HEK293T (cell line): ENCODE results near the gene SH3D19.

Experiments used
- CTCF ChIA-PET: fragments of 350-600 bp; formaldehyde crosslinking; extraction: SDS; loops from one replicate; lab custom pipeline; 2021; ENCODE audit warnings: antibody characterized with exemption, inconsistent platforms; lab: Yijun Ruan, JAX
- POLR2A ChIA-PET: fragments of 350-600 bp; formaldehyde crosslinking; extraction: SDS; loops from one replicate; lab custom pipeline; 2020; ENCODE audit warnings: antibody characterized with exemption, inconsistent platforms; lab: Yijun Ruan, JAX
- DNase-seq: peaks from one replicate; pipeline ENCODE4 v3.0.0; 2012; ENCODE audit warnings: mixed read lengths; ENCODE audit errors: extremely low spot score
- ARNT ChIP-seq: fragments of 450-650 bp; IDR thresholded peaks from 2 replicates; pipeline ENCODE4 v1.6.1; 2017; ENCODE audit warnings: mild to moderate bottlenecking
- BHLHE40 ChIP-seq: fragments of 450-650 bp; IDR thresholded peaks from 2 replicates; pipeline ENCODE4 v1.6.1; 2016; ENCODE audit warnings: mild to moderate bottlenecking, moderate library complexity, borderline replicate concordance
- CTBP1 ChIP-seq: fragments of 450-650 bp; IDR thresholded peaks from 2 replicates; pipeline ENCODE4 v1.6.1; 2016; ENCODE audit warnings: borderline replicate concordance
- ELF4 ChIP-seq: fragments of 450-650 bp; IDR thresholded peaks from 2 replicates; pipeline ENCODE4 v1.6.1; 2017; ENCODE audit warnings: antibody characterized with exemption
- FOXA1 ChIP-seq: fragments of 450-650 bp; IDR thresholded peaks from 2 replicates; pipeline ENCODE4 v1.6.1; 2016; ENCODE audit warnings: mild to moderate bottlenecking
- FOXK2 ChIP-seq: fragments of 450-650 bp; IDR thresholded peaks from 2 replicates; pipeline ENCODE4 v1.6.1; 2016; ENCODE audit warnings: mild to moderate bottlenecking
- FOXM1 ChIP-seq: fragments of 450-650 bp; IDR thresholded peaks from 2 replicates; pipeline ENCODE4 v1.6.1; 2017; ENCODE audit warnings: mild to moderate bottlenecking, borderline replicate concordance
- HDGF ChIP-seq: fragments of 450-650 bp; IDR thresholded peaks from 2 replicates; pipeline ENCODE4 v1.6.1; 2017; ENCODE audit warnings: antibody characterized with exemption, borderline replicate concordance
- L3MBTL2 ChIP-seq: fragments of 450-650 bp; conservative IDR thresholded peaks from 2 replicates; pipeline ENCODE4 v1.6.1; 2016; ENCODE audit warnings: mild to moderate bottlenecking
- LEF1 ChIP-seq: fragments of 450-650 bp; IDR thresholded peaks from 2 replicates; pipeline ENCODE4 v1.6.1; 2017; ENCODE audit warnings: mild to moderate bottlenecking, borderline replicate concordance
- NFRKB ChIP-seq: fragments of 450-650 bp; IDR thresholded peaks from 2 replicates; pipeline ENCODE4 v1.6.1; 2016; ENCODE audit warnings: mild to moderate bottlenecking, moderate library complexity
- PKNOX1 ChIP-seq: fragments of 450-650 bp; IDR thresholded peaks from 2 replicates; pipeline ENCODE4 v1.6.1; 2016
- SP1 ChIP-seq: fragments of 450-650 bp; IDR thresholded peaks from 2 replicates; pipeline ENCODE4 v1.6.1; 2017
- SUZ12 ChIP-seq: fragments of 450-650 bp; IDR thresholded peaks from 2 replicates; pipeline ENCODE4 v1.6.1; 2016; ENCODE audit warnings: mild to moderate bottlenecking
- TARDBP ChIP-seq: fragments of 450-650 bp; IDR thresholded peaks from 2 replicates; pipeline ENCODE4 v1.6.1; 2016
- ZNF384 ChIP-seq: fragments of 450-650 bp; IDR thresholded peaks from 2 replicates; pipeline ENCODE4 v1.6.1; 2016

SH3D19 gene

GRCh38 chr4:151202381-151202780 lies 123.0 kb downstream of the SH3D19 start:
- ChIA-PET POLR2A (no interaction called here), CTCF (no interaction called here)
- no peak for TF ChIP-seq ELF4
- no peak for TF ChIP-seq CTBP1
- no peak for TF ChIP-seq HDGF
- TF ChIP-seq ARNT: no peak
- no peak for TF ChIP-seq PKNOX1
- no peak for TF ChIP-seq FOXM1
- no peak for TF ChIP-seq BHLHE40
- TF ChIP-seq LEF1: no peak
- no peak for TF ChIP-seq SP1
- no peak for TF ChIP-seq FOXK2
- no peak for DNase-seq

- ChIA-PET CTCF (no interaction called here), POLR2A (no interaction called here)
- no peak for TF ChIP-seq SUZ12
- TF ChIP-seq HDGF: no peak
- no peak for TF ChIP-seq ARNT
- no peak for TF ChIP-seq FOXM1
- TF ChIP-seq ELF4: no peak
- no peak for TF ChIP-seq SP1
- TF ChIP-seq CTBP1: no peak
- TF ChIP-seq TARDBP: no peak
- TF ChIP-seq FOXA1: no peak
- no peak for TF ChIP-seq LEF1
- TF ChIP-seq ZNF384: no peak
- TF ChIP-seq NFRKB: no peak
- no peak for DNase-seq
Observed at GRCh38 chr4:151199319-151200190, 125.8 kb downstream of the SH3D19 start.

GRCh38 chr4:151198748-151199147 lies 126.7 kb downstream of the SH3D19 start:
- CTCF ChIA-PET: no interaction called here
- no peak for DNase-seq
- POLR2A ChIA-PET: interaction anchor here (1.3 kb wide), 1 partner anchor 27 kb away, joined by 3 read pairs; no protein-coding TSS in a partner anchor
- no peak for TF ChIP-seq SUZ12
- no peak for TF ChIP-seq LEF1
- TF ChIP-seq NFRKB: no peak
- no peak for TF ChIP-seq ELF4
- no peak for TF ChIP-seq ZNF384
- TF ChIP-seq L3MBTL2: no peak
- no peak for TF ChIP-seq CTBP1
- TF ChIP-seq SP1: no peak
- TF ChIP-seq TARDBP: no peak
- TF ChIP-seq ARNT: no peak
- TF ChIP-seq FOXK2: no peak
- TF ChIP-seq HDGF: no peak
- TF ChIP-seq FOXM1: no peak
- TF ChIP-seq FOXA1: no peak
- no peak for TF ChIP-seq BHLHE40
- no peak for TF ChIP-seq PKNOX1

- POLR2A ChIA-PET: no interaction called here
- TF ChIP-seq LEF1 (no peak), PKNOX1 (no peak), BHLHE40 (no peak), FOXK2 (no peak), TARDBP (no peak), ARNT (no peak), CTBP1 (no peak), ELF4 (no peak), SP1 (no peak), HDGF (no peak), SUZ12 (no peak), FOXM1 (no peak), FOXA1 (no peak), ZNF384 (no peak), L3MBTL2 (no peak), NFRKB (no peak)
- CTCF ChIA-PET: no interaction called here
- no peak for DNase-seq
Observed at GRCh38 chr4:151197247-151197646, 128.2 kb downstream of the SH3D19 start.

- POLR2A ChIA-PET: no interaction called here
- TF ChIP-seq BHLHE40: no peak
- no peak for TF ChIP-seq TARDBP
- TF ChIP-seq ELF4: no peak
- TF ChIP-seq NFRKB: no peak
- TF ChIP-seq LEF1: no peak
- TF ChIP-seq SUZ12: no peak
- no peak for TF ChIP-seq FOXK2
- no peak for TF ChIP-seq L3MBTL2
- no peak for TF ChIP-seq ZNF384
- TF ChIP-seq CTBP1: no peak
- TF ChIP-seq SP1: no peak
- TF ChIP-seq FOXA1: no peak
- TF ChIP-seq PKNOX1: no peak
- no peak for TF ChIP-seq HDGF
- TF ChIP-seq FOXM1: no peak
- TF ChIP-seq ARNT: no peak
- no peak for DNase-seq
- CTCF ChIA-PET: no interaction called here
Observed at GRCh38 chr4:151195801-151196200, 129.6 kb downstream of the SH3D19 start.
